Endothelial cell of umbilical vein (primary cell): Measurements from ENCODE around the gene LHPP. TPM values are rescaled to one million over a fixed set of nuclear protein-coding genes. Genes with fewer than 3 reads are reported as not detected.
"Not testable (repeated sequence)": the region's sequence is repeated elsewhere in the genome, so short reads cannot be mapped to it uniquely, and the experiment has no call there.

Experiments used
- BruUV-seq: library from RNA; stranded (reverse); fragments of 400-500 nt; replicated peaks from 2 replicates; lab custom pipeline; 2021; lab: Mats Ljungman, UMichigan
- CTCF ChIA-PET: fragments of 300-600, 350-600 bp; sonication (Branson Sonifier 250); formaldehyde crosslinking; loops from one replicate; lab custom pipeline; 2021; ENCODE audit warnings: antibody characterized with exemption, inconsistent platforms; lab: Charles Lee
- POLR2A ChIA-PET: fragments of 300-600, 350-600 bp; sonication (Branson Sonifier 250); formaldehyde crosslinking; loops from one replicate; lab custom pipeline; 2021; ENCODE audit warnings: antibody characterized with exemption, inconsistent platforms; lab: Charles Lee
- DNase-seq: peaks from one replicate; pipeline ENCODE4 v3.0.0-alpha.2; 2011; ENCODE audit warnings: low read depth, low spot score
- FAIRE-seq: peaks from 2 replicates; lab custom pipeline; 2011; peaks lifted over from hg19 to GRCh38; lab: Jason Lieb, UNC
- H2AFZ ChIP-seq: 2 replicates; pipeline ENCODE4 v1.6.0; 2012; ENCODE audit warnings: low read depth, low read length, control low read depth, inconsistent platforms
- H3K27ac ChIP-seq: 2 replicates; pipeline ENCODE4 v1.5.1; 2011; ENCODE audit warnings: low read depth, mild to moderate bottlenecking, control low read depth, low read length, moderate library complexity; ENCODE audit not compliant: insufficient read depth
- H3K27me3 ChIP-seq, 2 experiments: 2 replicates each; pipeline versions ENCODE4 v1.6.0 to v1.6.1; 2011; ENCODE audit warnings: low read length in 2 of 2, mixed read lengths in 1 of 2; ENCODE audit not compliant: control insufficient read depth in 2 of 2, insufficient read depth in 2 of 2
- H3K36me3 ChIP-seq, 2 experiments: 2 replicates in 1 of 2; 3 replicates in 1 of 2; pipeline ENCODE4 v1.5.1; 2011; ENCODE audit warnings: low read length in 2 of 2, mild to moderate bottlenecking in 1 of 2, moderate library complexity in 1 of 2; ENCODE audit not compliant: control insufficient read depth in 2 of 2, insufficient read depth in 2 of 2; ENCODE audit errors: extremely low read depth in 1 of 2
- H3K4me1 ChIP-seq: 3 replicates; pipeline ENCODE4 v1.5.1; 2011; ENCODE audit warnings: mild to moderate bottlenecking, low read length; ENCODE audit not compliant: control insufficient read depth, insufficient read depth; ENCODE audit errors: extremely low read depth
- H3K4me2 ChIP-seq: 2 replicates; pipeline ENCODE4 v1.6.1; 2011; ENCODE audit warnings: low read length, control low read depth, mixed read lengths; ENCODE audit not compliant: insufficient read depth
- H3K4me3 ChIP-seq, 3 experiments: fragments of 200-600 bp in 1 of 3; sonication (generic), shearing (Covaris generic) in 1 of 3; replicated peaks in 1 of 3; 2 replicates each; pipeline ENCODE4 v1.5.1; 2011 to 2016; ENCODE audit warnings: control low read depth in 3 of 3, low read length in 3 of 3, mild to moderate bottlenecking in 2 of 3, inconsistent platforms in 1 of 3, low read depth in 1 of 3, moderate library complexity in 1 of 3; ENCODE audit not compliant: insufficient read depth in 1 of 3
- H3K79me2 ChIP-seq: 2 replicates; pipeline ENCODE4 v1.6.0; 2012; ENCODE audit warnings: low read length, inconsistent platforms; ENCODE audit not compliant: control insufficient read depth, insufficient read depth
- H3K9ac ChIP-seq: replicated peaks from 2 replicates; pipeline ENCODE3; 2011; ENCODE audit warnings: low read length, control low read depth; ENCODE audit not compliant: insufficient read depth; ENCODE audit errors: extremely low read depth
- H3K9me1 ChIP-seq: replicated peaks from 3 replicates; pipeline ENCODE4 v1.6.0; 2011; ENCODE audit warnings: mild to moderate bottlenecking, low read length; ENCODE audit not compliant: control insufficient read depth, insufficient read depth; ENCODE audit errors: extremely low read depth
- H3K9me3 ChIP-seq: replicated peaks from 2 replicates; pipeline ENCODE4 v1.5.1; 2012; ENCODE audit warnings: low read length, inconsistent platforms; ENCODE audit not compliant: control insufficient read depth, insufficient read depth
- H4K20me1 ChIP-seq: replicated peaks from 2 replicates; pipeline ENCODE3; 2011; ENCODE audit warnings: mild to moderate bottlenecking, low read length; ENCODE audit not compliant: control insufficient read depth, insufficient read depth; ENCODE audit errors: extremely low read depth
- EZH2 ChIP-seq: IDR thresholded peaks from 2 replicates; pipeline ENCODE4 v1.6.1; 2012; ENCODE audit warnings: borderline replicate concordance, low read depth, mild to moderate bottlenecking, moderate library complexity, low read length, inconsistent platforms; ENCODE audit not compliant: severe bottlenecking
- FOS ChIP-seq: IDR thresholded peaks from 2 replicates; pipeline ENCODE4 v1.6.1; 2011; ENCODE audit warnings: mild to moderate bottlenecking, low read length, moderate library complexity, borderline replicate concordance; ENCODE audit not compliant: insufficient read depth
- GATA2 ChIP-seq: IDR thresholded peaks from 2 replicates; pipeline ENCODE4 v1.7.0; 2011; ENCODE audit warnings: low read depth, mild to moderate bottlenecking, moderate library complexity, mixed read lengths, low read length; ENCODE audit not compliant: insufficient read length, insufficient read depth
- JUN ChIP-seq: IDR thresholded peaks from 2 replicates; pipeline ENCODE4 v1.6.1; 2011; ENCODE audit warnings: borderline replicate concordance, low read depth; ENCODE audit not compliant: insufficient read length, insufficient read depth
- MAX ChIP-seq: IDR thresholded peaks from 2 replicates; pipeline ENCODE4 v1.6.1; 2011; ENCODE audit not compliant: insufficient read depth, insufficient read length
- MYC ChIP-seq: IDR thresholded peaks from one replicate; pipeline ENCODE4 v1.6.1; 2011; ENCODE audit warnings: mild to moderate bottlenecking, low read depth, low read length
- POLR2A ChIP-seq: IDR thresholded peaks from 2 replicates; pipeline ENCODE4 v1.6.1; 2012; ENCODE audit warnings: low read depth, mild to moderate bottlenecking, control low read depth, low read length
- POLR2AphosphoS5 ChIP-seq: IDR thresholded peaks from 2 replicates; pipeline ENCODE4 v1.6.1; 2012; ENCODE audit warnings: low read depth, mild to moderate bottlenecking, control low read depth, low read length, moderate library complexity; ENCODE audit not compliant: insufficient read depth
- dilution Hi-C: fragments of 300-500 bp; cut with MboI; formaldehyde crosslinking; loops from one replicate; pipeline ENCODE4 v1.15.0; 2019; ENCODE audit warnings: low sequenced_read_pairs; ENCODE audit not compliant: extremely low pct_ligation_motif_present
- intact Hi-C: fragments of 100-400 bp; cut with micrococcal nuclease; formaldehyde crosslinking; loops from one replicate; pipeline ENCODE4 v1.10.0; 2022
- polyA plus RNA-seq, 4 experiments: library from polyadenylated mRNA; depleted of rRNA in 3 of 4; stranded (reverse) in 3 of 4; unstranded in 1 of 4; fragments of >200 nt; gene quantifications; 2 replicates each; pipeline versions ENCODE4 v1.2.1 to v1.2.3, GENCODE V29; 2011 to 2012; ENCODE audit warnings: missing spikeins in 1 of 4
- total RNA-seq: library from RNA; stranded (reverse); gene quantifications from 2 replicates; pipeline ENCODE4 v1.2.3, GENCODE V29; 2021
- TF ChIP-seq, protein P1 (sequence below), 2 donors: IDR thresholded peaks; 1 replicate in 1 of 2; 2 replicates in 1 of 2; pipeline ENCODE4 v1.5.1; 2011; ENCODE audit warnings: low read length in 2 of 2, mild to moderate bottlenecking in 2 of 2, moderate library complexity in 2 of 2, control low read depth in 1 of 2, inconsistent platforms in 1 of 2, low read depth in 1 of 2; ENCODE audit not compliant: insufficient read depth in 1 of 2; ENCODE audit errors: extremely low read depth in 1 of 2

The LHPP gene
- total and polyA plus RNA-seq, 2 donors (not counting 3 experiments of a cell fraction or from before 2014, with no cell fraction given): 5.8 to 11.2 TPM

GRCh38 chr10:124433461-124433860, 28.2 kb upstream of the LHPP start:
- Histone ChIP-seq H3K4me3 (no peak overlapping the region), H3K36me3 (no peaks in the 10 kb centered on the region), H2AFZ (no peak overlapping the region), H3K4me2 (no peak overlapping the region), H4K20me1 (no peaks in the 10 kb centered on the region), H3K4me1 (no peaks in the 10 kb centered on the region), H3K79me2 (no peaks in the 10 kb centered on the region), H3K27me3 (peaks cover 2 to 3% of the 10 kb centered on the region in 2 experiments), H3K9me3 (no peaks in the 10 kb centered on the region), H3K9ac (no peak overlapping the region), H3K9me1 (no peaks in the 10 kb centered on the region), H3K27ac (no peak overlapping the region)
- intact Hi-C loops: no loop called here
- FAIRE-seq (no peak), DNase-seq (no peak)
- CTCF ChIA-PET: interaction anchor here (0.8 to 1.6 kb wide), 3 partner anchors 8 to 45 kb away, joined by 3 to 5 read pairs (median 4); no protein-coding TSS in a partner anchor
- BruUV-seq: no TSS peak
- TF ChIP-seq EZH2 (no peak), MAX (no peak), GATA2 (no peak), POLR2A (no peak), MYC (no peak), FOS (no peak), JUN (no peak), POLR2AphosphoS5 (no peak)
- TF ChIP-seq, protein P1, sequence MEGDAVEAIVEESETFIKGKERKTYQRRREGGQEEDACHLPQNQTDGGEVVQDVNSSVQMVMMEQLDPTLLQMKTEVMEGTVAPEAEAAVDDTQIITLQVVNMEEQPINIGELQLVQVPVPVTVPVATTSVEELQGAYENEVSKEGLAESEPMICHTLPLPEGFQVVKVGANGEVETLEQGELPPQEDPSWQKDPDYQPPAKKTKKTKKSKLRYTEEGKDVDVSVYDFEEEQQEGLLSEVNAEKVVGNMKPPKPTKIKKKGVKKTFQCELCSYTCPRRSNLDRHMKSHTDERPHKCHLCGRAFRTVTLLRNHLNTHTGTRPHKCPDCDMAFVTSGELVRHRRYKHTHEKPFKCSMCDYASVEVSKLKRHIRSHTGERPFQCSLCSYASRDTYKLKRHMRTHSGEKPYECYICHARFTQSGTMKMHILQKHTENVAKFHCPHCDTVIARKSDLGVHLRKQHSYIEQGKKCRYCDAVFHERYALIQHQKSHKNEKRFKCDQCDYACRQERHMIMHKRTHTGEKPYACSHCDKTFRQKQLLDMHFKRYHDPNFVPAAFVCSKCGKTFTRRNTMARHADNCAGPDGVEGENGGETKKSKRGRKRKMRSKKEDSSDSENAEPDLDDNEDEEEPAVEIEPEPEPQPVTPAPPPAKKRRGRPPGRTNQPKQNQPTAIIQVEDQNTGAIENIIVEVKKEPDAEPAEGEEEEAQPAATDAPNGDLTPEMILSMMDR (IDR thresholded peaks at IDR 0.05; ENCODE audit: extremely low read depth in 1 of 2, insufficient read depth in 1 of 2, low read depth in 1 of 2, low read length in 2 of 2): no peak
- POLR2A ChIA-PET: interaction anchor here (1.4 kb wide), 1 partner anchor 14 kb away, joined by 4 read pairs; the partner anchor contains the start of gene OAT
- dilution Hi-C loops: no loop called here

DNA sequence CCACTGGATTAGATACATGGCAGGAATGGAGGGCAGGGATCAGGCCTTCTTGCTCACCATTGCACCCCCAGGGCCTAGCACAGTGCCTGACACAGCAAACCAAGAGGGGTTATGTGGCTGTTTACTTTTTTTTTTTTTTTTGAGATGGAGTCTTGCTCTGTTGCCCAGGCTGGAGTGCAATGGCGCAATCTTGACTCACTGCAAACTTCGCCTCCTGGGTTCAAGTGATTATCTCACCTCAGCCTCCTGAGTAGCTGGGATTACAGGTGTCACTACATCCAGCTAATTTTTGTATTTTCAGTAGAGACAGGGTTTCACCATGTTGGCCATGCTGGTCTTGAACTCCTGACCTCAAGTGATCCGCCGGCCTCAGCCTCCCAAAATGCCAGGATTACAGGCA, 25.9 kb upstream of the LHPP start:
- POLR2A ChIA-PET, H4K20me1 ChIP-seq, BruUV-seq, H3K9me1 ChIP-seq, H3K36me3 ChIP-seq, intact Hi-C loops, H3K4me3 ChIP-seq, FAIRE-seq, H2AFZ ChIP-seq, H3K27ac ChIP-seq, H3K9ac ChIP-seq, H3K27me3 ChIP-seq, CTCF ChIA-PET, DNase-seq, H3K79me2 ChIP-seq, H3K9me3 ChIP-seq, H3K4me1 ChIP-seq, dilution Hi-C loops, H3K4me2 ChIP-seq: not testable (repeated sequence)
